GM18499 (cell line): Measurements from ENCODE around the gene INCENP.

Experiments
- ATAC-seq: cut with Tn5 transposase; IDR thresholded peaks from one replicate; pipeline ENCODE4 v1.9.1; 2021; ENCODE audit warnings: moderate number of reproducible peaks; ENCODE audit not compliant: insufficient read depth, unreplicated experiment

Gene INCENP

DNA sequence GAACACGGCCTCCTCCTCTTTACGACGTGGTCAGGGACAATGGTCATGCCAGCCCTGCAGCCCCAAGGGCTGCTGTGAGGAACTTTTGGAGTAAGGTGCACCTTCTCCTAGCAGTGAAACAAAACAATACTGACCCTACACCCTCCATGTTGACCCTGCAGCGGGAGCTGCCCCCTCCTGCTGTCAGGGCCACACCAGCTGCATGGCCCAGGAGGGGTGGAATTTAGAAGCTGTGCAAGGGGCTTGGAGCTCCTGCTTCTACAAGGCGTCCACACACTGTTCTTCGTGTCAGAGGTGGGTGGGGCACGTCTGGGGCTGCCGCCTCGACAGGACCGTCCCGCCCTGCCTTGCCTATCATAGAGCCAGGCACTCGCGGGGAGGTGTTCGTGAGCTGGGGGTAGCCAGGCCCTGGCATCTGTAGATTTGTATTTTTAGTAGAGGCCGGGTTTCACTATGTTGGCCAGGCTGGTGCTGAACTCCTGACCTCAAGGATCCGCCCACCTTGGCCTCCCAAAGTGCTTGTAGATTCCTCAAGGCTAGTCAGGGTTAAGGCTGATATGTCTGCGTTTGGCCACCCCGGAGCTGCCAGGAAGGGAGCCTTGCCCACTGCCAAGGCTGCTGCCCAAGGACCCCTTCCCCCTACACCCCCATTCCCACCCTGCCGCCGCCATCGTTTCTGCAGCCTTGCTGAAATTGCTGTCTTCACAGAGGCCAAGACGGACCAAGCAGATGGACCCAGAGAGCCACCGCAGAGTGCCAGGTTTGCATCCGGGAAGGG lies 15.9 kb downstream of the INCENP start:
- no peak for ATAC-seq

DNA sequence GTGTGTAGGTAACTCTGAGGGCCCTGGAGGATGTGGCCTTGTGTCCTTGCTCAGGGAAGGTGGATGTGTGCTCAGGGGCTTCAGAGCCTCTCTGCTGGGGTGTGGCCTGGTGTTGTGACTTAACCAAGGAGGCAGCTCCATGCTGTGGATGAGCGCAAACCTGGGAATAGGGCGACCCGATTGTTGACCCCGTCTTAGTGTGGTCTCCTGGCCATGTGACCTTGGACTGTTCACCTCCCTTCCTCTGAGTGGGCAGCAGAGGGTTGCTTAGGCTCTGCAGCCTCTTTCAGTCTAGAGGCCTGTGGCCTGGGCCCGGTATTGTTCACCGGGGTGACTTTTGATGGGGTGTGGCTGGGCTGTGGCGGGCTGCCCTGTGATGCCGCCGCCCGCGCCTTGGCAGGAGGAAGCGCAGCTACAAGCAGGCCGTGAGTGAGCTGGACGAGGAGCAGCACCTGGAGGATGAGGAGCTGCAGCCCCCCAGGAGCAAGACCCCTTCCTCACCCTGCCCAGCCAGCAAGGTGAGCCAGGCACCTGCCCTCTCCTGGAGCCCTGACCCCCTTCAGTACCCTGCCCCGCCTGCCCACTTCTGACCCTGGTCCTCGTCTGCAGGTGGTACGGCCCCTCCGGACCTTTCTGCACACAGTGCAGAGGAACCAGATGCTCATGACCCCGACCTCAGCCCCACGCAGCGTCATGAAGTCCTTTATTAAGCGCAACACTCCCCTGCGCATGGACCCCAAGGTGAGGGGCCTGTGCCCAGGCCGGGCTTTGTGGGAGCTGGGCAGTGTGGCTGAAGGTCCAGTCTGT lies 16.7 kb downstream of the INCENP start:
- no peak for ATAC-seq

- no peak for ATAC-seq
These were observed 17.6 kb downstream of the INCENP start for GRCh38 chr11:62141111-62142042.

DNA sequence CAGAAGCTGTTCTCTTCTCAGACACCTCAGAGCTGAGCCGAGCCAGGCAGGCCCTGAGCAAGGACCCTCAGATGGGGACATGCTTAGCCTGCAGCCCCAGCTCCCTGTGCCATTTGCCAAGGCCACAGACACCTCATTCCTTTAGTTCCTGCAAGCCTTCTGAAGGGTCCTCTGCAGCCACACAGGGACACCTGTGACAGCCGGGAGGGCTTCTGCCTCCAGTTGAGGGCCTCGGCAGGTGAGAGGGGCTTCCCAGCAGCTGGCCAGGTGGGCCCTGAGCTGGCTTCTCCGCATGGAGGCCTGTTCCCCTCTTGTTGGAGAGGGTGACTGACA lies 18.2 kb downstream of the INCENP start:
- ATAC-seq: no peak

- no peak for ATAC-seq
These were observed 19.1 kb downstream of the INCENP start for GRCh38 chr11:62142921-62143320.

DNA sequence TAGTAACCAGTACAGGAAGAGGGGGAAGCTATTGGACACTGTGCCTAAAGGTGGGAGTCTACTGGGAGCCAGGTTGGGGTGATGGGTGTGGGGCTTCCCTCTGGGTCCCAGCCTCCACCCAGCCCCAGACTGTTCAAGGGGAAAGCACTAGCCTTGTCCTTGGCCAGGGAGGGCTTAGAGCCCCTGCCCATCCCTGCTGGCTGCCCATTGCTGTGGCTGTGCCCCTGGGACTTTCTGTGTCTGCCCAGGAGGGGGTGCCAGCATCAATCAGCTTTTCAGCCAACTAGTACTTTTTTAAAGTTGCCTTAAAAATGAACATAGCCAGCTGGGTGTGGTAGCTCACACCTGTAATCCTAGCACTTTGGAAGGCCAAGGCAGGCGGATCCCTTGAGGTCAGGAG lies 19.9 kb downstream of the INCENP start:
- no peak for ATAC-seq

DNA sequence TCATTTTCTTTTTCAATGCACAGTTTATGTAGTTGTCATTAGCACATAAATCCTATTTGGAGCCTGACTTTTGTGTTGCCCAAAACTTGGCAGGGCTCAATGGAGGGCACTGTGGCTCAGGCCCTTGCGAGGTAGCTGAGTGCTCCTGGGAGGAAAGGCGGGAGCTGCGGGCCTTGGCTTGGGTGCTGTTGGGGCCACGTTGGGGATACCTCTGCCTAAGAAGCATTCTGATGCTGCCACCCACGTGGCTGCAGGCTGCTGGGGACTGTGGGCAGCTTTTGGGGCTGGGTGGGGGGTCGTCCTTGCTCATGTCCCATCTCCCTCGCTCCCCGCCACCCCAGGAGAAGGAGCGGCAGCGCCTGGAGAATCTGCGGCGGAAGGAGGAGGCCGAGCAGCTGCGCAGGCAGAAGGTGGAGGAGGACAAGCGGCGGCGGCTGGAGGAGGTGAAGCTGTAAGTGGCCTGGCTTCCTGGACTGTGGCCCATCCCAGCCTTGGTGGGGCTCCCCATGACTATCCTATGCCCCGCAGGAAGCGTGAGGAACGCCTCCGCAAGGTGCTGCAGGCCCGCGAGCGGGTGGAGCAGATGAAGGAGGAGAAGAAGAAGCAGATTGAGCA lies 20.9 kb downstream of the INCENP start:
- no peak for ATAC-seq

DNA sequence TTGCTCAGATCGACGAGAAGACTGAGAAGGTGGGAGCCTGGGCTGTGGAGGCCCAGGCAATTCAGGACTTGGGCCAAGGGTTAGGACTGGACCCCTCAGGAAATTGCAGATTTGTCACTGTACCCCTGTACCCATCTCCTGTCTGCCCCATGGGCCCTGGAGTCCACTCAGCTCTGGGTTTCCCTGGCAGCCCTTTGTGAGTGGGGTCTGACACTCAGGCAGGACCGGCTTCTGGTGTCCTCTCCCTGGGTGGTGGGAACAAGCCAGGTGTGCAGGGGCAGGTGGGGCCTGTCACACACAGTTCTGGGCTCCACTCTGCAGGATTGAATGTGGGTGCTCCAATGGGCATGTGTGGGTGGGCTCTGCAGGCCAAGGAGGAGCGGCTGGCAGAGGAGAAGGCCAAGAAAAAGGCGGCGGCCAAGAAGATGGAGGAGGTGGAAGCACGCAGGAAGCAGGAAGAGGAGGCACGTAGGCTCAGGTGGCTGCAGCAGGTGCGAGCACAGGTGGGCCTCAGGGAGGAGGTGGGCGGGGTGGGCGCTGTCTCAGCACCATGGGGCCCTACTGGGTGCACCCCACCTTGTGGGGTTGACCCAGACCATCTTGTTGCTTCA lies 21.6 kb downstream of the INCENP start:
- ATAC-seq: no peak

DNA sequence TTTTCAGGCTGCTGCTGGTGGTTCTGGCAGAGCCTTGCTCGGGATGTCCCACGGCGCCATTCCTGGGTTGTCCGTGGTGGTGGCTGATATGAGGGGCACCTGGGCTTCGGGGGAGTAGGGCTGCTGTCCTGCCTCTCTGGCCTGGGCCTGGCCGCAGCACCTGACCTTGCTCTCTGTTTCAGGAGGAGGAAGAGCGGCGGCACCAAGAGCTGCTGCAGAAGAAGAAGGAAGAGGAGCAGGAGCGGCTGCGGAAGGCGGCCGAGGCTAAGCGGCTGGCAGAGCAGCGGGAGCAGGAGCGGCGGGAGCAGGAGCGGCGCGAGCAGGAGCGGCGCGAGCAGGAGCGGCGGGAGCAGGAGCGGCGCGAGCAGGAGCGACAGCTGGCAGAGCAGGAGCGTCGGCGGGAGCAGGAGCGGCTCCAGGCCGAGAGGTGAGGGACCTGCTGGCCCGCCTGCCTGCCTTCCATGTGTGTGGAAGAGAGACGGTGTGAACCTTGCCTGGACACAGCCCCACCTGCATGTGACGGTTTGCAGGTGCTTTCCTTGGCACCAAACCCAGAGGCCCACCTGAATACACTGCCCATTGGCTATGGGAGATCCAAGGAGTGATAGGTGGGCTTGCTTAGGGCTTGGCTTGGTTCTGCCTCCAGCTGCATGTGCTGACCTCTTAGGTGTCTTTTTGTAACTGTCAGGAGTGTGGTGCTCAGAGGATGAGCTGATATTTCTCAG lies 22.8 kb downstream of the INCENP start:
- no peak for ATAC-seq

GRCh38 chr11:62147545-62147944 lies 23.7 kb downstream of the INCENP start:
- ATAC-seq: no peak

- ATAC-seq: no peak
These were observed 24.6 kb downstream of the INCENP start for GRCh38 chr11:62148271-62148980.

DNA sequence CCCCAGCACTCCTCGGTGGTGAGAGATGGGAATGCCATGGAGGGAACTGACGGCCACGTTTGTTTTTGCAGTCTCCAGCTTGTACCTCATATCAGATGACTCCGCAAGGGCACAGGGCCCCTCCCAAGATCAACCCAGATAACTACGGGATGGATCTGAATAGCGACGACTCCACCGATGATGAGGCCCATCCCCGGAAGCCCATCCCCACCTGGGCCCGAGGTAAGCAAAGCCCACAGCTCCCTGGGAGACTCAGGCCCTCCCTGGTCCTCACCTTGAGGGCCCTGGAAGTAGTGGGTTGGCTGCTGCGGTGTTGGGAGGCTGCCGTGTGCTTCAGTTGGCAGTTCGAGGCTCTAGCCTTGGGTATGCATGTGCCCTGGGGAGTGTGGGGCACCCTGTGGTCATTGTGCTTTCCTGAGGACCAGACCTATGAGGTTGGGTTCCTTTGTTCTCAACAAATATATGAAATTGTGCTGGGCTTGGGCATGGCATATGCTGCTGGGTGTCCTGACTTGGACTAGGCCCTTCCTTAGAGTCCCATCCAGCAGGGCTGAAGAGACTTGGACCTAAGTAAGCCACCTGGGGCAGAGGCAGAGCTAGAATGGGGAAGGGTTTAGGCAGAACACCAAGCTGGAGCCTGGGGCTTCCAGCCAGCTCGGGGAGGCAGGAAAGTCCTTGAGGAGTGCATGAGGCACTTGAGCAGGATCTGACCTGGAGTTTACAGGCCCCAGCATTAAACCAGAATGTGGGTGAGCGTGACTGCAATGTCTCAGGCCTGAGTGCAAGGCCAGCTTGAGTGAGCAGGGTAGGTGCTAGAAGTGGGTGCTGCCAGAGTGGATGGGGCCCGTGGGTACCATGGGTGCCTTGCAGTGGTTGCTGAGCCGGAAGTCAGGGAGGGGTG lies 26.4 kb downstream of the INCENP start:
- ATAC-seq: no peak

DNA sequence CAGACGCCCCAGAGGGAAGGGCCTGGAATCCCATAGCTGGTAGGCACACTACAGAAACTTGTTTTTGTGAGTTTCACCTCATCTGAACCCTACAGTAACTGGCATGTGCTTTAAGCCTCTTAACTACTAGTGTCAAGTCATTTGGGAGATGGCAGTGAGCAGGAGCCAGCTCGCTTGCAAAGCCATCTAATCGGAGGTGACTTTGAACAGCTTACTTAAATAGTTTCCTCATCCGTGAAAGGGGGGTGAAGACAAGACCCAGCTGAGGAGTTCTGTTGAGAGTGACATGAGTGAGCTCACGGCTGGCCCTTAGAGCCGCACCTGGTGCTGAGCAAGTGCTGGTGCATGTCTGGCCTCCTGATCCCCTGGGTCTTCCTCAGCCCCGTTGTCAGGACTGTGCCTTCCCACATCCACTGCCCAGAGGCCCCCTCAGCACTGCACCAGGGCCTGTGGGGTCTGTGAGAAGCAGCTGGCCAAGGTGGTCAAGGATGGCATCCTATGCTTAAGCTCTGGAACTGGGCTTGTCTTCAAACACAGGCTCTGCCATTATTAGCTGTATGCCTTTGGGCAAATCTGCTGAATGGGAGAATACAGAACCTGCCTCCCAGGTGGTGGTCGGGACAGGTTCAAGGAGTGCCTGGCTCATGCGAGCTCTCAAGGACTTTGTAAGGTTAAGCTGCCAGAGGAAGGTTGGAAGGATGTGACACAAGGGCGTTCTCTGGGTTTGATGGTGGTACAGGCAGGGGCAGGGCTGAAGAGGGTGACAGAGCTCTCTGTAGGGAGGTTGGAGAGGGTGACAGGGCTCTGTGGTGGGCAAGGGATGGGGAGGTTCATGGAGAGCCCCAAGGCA lies 27.3 kb downstream of the INCENP start:
- no peak for ATAC-seq

DNA sequence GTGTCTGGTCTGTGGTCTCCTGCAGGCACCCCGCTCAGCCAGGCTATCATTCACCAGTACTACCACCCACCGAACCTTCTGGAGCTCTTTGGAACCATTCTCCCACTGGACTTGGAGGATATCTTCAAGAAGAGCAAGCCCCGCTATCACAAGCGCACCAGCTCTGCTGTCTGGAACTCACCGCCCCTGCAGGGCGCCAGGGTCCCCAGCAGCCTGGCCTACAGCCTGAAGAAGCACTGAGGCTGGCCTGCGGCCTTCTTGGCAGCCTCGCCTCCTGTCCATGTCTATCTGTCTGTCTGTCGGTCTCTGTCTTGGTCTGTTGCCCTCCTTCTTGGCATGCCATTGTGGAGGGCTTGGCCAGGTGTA lies 27.9 kb downstream of the INCENP start:
- no peak for ATAC-seq

GRCh38 chr11:62152245-62153086 lies 28.7 kb downstream of the INCENP start:
- no peak for ATAC-seq

DNA sequence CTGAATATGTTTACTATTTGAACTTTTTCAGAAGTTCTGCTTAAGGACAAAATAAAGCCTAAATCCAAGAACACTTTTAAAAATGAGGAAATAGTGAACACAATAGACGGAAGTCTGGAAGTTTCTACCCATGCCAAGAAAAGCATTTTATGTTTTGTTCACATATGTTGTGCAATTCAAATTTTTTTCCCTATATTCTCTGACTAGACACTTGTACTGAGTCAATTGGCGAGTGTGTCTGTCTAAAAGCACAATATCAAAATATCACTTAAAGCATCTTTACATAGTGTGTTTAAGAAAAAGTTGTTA lies 29.2 kb downstream of the INCENP start:
- ATAC-seq: no peak
